Ureter (tissue), 1 donor: ENCODE measurements around the gene RAMACL. TPM values are rescaled to one million over a fixed set of nuclear protein-coding genes. Genes with fewer than 3 reads are reported as not detected.
"Not testable (repeated sequence)": the region's sequence is repeated elsewhere in the genome, so short reads cannot be mapped to it uniquely, and the experiment has no call there.

Experiments
- DNase-seq: peaks from one replicate; pipeline ENCODE4 v3.0.0-alpha.2; 2020; ENCODE audit warnings: low spot score
- total RNA-seq: library from RNA; stranded (reverse); gene quantifications from one replicate; pipeline ENCODE4 v1.2.4, GENCODE V29; 2023
- donor health status: DM: yes; HTN: yes; CAD: no.

Gene RAMACL
- total RNA-seq, 1 donor from 2014 or later: 7.8 TPM

DNA sequence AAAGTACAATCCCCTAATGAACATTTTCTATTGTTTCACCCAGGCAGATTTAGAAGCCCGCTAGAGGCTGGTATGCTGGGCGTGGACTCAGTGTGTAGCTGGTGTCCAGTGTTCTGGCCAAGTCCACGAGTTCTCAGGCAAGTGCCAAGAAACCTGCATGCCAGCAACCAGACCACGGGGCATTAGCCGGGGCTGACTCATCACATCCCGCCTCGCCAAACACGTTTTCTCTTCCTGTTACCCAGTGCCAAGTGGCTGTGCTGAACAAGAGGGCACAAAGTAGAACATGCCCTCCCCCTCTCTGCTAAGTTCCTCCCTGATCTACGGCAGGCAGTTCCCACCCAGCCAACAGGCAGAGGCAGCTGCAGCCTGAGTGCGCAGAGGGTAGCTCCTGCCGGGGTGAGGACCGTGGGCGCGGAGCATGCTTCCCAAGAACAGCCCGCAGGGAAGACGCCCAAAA, 29.6 kb downstream of the RAMACL start:
- peak; percentile 95 for DNase-seq

DNA sequence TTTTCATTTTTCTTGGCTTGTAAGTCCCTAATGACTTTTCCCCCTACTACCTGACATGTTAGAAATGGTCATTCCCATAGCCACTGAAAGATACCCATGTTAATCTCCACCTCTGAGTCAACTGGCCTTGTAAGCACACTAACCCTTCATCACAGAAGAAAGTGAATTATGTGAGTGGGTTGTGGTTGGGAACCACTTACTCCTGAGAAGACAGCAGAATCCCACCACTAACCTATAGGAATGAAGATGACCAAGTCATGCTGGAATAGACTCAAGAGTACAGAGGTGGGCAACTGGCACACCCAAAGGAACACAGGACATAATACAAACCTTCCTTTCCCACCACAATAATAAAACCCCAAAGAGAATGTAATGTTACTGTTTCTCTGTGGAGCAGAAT, 30.1 kb downstream of the RAMACL start:
- no peak for DNase-seq

DNA sequence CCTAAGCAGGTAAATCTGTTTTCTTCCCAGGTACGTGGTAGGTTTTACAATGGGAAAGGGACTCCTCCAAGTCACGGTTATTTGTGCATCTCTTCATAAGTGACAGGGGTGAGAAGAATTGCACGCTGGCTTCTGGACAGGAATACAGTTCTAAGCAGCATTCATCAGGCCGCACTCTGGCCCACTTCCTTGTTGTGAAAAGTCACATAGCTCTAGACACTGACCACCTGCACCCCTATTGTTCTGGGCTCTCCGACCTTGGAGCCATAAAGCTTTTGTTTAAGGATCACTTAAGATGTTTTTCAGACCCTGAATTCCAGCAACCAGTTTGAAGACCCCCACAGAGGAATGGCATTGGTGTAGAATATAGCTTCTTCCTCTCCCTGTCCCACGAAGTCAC, 31.4 kb downstream of the RAMACL start:
- no peak for DNase-seq

DNA sequence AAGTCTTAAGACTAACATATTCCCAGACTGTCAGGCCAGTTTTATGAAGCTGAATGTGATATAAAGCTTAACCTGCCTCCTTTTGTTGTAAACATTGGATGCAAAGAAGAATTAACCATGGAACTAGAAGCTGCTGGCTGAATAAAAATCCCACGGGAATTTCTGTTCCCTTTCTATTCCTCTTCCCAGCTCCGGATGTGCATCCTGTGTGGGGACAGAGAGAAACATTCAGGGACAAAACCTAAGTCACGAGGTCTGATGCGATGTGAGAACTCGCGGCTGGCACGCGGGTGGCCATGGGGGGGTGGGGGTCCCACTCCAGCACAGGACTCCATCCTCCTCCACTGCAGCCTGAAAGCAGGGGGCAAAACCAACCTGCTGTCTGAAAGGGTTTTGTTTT, 32.2 kb downstream of the RAMACL start:
- DNase-seq: no peak

DNA sequence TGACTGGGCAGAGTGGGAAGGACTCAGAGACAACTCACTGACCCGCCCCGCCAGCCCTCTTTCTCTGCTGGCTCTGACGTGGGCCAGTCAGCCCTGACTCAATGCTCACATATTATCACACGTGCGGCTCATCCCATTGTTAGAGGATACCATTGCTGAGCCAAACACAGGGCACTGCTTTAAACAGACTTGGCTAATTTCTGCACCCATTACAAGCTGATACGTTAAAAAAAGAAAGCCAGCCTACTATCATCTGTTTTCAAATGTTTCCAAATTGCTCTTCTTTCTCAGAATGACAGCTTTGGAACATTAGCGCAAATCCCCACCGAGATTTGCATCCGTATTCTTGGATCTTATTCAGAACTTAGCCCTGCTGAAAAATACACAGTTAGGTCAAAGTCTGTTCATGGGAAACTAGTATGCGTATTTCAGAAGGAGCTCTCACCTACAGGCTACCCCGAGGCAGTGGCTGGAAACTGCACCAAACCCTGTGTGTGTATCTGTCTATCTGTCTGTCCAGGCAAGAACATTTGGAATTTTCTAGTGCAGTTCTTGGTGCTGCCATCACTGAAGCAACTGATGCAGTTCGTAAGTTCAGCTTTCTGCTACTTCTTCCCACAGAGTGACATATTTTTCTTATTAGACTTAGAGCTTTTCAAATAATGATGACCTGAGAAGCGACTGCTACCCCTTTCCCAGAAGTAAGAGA, 32.8 kb downstream of the RAMACL start:
- no peak for DNase-seq

DNA sequence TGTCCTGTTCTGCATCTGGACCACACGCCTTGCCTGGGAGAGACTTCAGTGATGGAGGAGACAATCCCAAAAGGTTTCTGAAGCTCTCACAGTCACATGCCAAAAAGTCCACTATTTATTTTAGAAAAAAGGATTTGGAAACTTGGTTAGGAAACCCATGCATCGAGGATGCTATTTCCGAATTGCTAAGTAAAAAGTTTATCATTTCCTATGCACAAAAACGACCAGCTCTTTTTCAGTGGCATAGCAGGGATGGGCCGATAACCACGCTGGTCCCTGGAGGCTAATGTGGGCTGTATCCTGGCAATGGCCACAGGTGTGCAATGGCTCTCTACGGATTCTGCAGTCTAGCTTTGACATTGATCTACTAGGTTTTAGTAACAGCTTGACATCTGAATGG, 33.9 kb downstream of the RAMACL start:
- no peak for DNase-seq

DNA sequence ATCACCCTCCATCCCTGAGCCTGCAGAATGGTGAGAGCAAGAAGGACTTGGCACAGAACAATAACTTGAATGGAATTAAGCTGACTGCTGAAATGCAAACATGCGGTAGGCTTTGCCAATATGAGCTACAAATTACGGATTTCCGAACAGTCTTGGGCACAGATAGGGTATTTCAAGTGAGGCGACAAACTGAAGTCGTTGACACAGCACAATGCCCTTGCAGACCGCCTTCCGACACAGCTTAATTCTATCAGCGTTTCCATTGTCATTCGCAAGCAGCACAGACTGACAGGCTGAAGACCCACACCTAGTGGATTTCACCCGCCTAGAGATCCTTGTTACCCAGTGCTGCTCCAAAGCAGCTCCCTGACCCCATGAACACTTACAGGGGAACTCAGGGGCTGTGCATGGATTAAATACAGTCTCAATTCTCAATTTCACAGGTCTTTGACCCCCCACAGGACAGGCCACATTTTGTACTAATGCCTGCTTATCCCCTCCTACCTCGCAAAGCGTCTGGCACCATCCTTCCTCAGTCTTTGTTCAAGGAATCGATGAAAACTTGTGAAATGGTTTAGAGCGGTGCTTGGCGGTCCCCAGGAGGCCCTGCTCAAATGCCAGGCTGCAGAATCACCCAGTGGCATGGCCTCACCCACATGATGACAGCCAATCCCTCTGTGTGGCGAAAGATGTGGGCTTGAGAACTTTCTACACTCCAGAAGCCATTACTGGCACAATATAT, 34.6 kb downstream of the RAMACL start:
- no peak for DNase-seq

DNA sequence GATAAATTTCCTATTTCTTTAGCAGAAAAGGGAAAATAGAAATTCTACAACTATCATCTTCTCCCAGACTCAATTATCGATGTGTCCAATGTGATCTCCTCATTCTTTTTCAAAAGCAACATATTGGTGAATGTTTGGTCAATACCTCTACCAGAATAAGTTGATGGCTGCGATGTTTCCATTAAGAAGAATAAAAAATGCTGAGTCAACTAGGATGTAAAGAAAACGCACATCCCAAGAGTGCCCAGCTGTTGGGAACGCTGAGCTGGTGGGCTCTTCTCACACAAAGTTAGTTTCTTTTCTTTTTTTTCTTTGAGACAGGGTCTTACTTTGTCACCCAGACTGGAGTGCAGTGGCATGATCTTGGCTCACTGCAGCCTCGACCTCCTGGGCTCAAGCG, 39.8 kb downstream of the RAMACL start:
- DNase-seq: no peak

DNA sequence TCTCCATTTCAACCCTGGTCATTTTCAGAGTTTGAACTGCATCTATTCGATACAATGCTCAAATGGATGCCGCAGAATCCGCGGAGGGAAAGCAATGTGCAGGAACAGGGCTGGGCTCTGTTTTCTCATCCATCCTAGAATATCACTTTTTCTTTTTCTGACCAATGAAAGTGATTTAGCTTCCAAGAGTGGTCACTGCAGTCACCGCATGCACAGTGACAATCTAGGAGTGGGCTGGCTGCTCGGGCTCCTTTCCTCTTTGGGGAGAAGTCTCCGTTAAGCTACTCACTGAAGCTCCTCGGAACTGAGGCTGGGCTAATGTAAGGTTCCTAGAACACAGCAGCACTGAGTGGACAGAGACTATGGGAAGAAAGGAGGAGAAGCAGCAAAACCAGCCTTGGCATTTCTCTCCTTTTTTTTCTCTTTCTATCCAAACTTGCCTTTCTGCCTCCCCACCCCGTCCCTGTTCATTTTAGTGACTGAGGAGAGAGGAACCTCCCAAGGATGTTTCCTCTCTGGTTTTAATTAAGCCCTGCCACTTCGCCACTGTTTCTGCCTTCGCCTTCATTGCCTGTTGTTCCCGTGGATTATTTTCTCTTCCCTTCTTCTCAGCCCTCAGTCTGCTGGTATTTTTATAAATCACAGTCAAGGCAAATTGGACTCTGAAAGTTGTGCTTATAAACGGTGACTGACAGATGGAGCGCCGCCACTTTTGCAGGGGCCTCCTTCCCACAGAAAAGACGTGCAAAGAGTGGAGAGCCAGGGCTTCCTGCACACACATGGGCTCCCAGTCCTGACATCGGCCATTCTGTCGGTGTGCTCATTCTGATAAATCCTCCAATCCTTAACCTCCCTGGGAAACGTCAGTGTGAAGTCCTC, 41.1 kb downstream of the RAMACL start:
- no peak for DNase-seq

DNA sequence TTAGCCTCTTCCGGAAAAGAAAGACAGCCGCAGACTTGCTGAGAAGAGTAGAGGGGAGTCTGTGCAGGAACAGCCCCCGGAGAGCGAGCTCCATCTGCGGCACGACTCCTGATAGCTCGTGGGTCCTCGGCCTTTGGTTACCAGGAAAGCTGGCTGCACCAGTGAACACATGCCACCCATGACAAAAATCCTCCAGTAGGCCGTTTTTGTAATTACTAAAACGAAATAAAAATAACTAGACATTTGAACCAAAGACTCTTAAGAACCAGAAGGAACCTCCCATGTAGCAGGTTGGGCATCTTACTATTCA, 42.2 kb downstream of the RAMACL start:
- no peak for DNase-seq

DNA sequence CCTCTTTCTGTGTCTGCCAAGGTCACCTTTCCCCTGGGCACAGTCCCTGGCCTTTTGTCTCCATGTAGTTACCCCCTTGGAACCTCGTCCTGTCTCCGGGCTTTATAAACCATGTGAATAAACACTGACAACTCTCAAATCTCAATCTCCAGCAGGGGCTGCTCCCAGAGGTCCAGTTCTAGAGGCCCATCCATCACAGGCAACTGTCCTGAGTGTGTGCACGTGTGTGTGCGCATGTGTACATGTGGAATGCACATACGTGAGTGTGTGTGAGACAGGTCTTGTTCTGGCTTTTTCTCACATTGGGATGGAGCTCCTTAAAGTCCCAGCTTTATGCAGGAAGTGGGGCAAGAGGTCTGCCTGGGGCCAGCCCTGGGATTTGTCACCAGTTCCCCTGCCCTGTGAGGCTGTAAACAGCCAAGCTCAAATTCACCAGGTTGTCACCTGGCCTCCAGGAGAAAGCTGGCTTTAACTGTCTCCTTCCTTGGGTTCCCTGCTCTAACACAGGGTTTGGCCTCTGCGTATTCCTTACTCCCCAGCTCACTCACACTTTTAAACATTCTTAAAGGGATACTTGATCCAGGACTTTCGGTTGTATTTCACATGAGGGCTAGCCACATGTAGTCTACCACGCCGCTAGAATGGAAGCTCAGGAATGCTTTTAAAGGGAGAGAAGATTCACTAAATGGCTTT, 42.7 kb downstream of the RAMACL start:
- DNase-seq: no peak

DNA sequence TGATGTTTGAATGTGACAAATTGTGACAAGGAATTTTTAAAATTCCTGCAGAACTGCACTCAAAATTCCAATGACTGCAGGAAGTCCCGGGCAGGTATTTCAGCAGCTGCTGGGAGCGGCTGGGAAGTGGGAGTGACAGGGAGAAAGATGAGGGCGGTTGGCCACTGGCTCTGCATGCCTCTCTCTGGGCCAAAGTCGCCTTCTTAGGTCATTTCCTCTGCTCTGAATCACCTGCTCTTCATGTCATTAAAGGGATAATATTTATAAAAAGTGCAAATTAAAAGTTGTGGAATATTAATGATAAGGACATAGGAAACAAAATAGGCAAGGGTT, 43.9 kb downstream of the RAMACL start:
- no peak for DNase-seq

DNA sequence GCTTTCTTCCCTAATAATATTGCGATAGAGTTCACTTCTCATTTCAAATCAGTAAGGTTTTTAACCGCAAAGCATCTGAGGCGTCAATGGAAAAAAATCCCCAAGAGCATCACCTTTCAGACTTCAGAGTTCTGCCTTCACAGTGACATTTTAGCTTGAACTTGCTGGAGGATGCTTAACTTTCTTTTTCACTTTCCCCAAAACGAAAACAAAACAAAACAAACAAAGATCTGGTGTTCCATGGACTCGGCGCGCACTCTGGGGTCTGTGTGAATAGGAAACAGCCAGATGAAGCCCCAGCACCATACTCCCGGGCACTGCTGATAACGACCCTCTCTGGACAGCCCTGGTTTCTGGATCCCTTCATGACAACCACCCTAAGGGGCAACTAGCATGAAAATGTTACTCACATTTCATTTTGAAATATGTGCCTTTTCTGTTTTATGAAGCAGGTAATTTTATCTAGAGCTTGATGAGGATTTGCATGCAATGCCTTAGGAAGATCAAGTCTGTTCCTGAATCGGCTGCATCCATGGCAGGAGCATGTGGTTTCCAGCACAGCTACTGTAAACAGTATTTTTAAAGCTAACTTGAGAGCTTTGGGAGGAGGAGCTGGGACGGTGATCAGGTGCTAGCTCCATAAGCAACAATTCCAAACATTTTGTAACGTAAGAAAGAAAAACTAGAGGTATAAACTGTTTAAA, 44.5 kb downstream of the RAMACL start:
- DNase-seq: no peak

DNA sequence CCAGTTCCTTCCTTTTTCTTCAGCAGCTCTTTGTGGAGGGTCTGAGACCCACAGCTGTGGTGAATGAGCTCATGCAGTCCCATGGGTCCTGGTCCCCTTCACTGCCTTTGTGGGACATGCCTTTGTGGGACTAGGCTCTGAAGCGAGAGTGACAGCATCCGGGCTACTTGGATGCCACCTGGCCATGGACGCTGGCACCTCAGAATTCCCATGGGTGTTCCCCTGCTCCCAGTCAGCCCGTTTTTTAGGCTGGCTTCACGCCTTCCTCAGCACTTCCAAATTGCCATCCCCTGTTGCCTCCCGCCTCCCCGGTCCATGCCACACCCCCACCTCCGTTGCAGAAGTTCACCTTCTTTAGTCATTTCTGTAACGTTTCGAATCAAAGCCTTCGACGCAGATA, 45.1 kb downstream of the RAMACL start:
- no peak for DNase-seq

DNA sequence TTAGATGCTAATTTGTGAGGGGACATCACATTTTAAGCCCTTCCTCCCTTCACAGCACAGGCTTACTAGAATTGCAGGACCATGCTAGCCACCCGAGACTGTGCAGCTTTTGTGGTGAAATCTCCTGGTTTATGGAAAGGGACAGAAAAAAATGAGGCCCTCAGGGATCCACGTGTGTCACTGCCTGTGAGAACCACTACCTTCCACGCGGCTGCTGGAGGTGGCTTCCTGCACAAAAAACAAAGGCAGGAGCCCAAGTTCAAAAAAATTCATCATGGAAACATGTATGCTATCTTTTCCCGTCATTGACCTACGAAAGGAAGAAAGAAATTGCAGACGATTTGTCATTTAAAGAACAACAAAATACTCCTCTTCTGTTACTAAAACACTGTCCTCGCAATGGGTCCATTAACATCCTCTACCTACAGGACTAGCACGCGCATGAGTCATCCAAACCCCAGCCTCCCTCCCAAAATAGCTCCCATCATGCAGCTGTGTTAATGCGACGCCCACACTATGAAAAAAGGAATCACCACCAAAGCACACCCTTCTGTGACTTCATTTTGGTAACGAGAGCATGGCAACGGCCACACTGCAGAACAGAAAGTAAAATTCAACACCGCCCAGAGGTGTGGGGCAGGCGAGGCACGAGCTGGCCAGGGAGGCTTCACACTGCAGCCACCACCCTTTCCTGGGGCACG, 45.7 kb downstream of the RAMACL start:
- no peak for DNase-seq

DNA sequence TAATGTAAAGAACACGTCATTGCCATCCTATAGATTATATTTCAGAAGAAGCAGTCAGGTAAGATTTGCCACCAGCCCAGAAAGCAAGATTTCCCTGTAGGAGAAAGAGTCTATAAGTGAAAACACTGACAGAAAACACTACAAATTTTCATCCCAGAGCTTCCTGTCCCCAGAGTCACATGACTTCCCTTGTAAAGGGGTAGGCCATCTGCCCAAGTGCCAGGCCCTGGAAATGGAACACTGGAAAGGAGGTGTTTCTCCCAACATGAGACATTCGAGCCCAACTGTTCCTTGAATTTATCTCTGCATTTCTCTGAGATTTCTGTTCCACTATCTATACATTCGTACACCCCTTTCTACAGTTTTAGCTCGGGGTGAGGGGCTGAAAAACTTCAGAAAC, 46.9 kb downstream of the RAMACL start:
- DNase-seq: no peak

DNA sequence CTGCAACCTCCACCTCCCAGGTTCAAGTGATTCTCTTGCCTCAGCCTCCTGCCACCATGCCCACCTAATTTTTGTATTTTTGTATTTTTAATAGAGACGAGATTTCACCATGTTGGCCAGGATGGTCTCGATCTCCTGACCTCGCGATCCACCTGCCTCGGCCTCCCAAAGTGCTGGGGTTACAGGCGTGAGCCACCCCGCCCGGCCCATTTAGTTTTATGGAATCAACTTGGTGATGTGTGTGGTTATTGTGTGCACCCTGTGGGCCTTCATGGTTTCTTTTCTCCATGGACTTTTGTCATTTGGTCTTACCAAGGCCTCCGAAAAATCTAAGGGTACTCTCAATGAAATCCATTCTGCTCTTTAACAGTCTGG, 47.5 kb downstream of the RAMACL start:
- not testable (repeated sequence) for DNase-seq

DNA sequence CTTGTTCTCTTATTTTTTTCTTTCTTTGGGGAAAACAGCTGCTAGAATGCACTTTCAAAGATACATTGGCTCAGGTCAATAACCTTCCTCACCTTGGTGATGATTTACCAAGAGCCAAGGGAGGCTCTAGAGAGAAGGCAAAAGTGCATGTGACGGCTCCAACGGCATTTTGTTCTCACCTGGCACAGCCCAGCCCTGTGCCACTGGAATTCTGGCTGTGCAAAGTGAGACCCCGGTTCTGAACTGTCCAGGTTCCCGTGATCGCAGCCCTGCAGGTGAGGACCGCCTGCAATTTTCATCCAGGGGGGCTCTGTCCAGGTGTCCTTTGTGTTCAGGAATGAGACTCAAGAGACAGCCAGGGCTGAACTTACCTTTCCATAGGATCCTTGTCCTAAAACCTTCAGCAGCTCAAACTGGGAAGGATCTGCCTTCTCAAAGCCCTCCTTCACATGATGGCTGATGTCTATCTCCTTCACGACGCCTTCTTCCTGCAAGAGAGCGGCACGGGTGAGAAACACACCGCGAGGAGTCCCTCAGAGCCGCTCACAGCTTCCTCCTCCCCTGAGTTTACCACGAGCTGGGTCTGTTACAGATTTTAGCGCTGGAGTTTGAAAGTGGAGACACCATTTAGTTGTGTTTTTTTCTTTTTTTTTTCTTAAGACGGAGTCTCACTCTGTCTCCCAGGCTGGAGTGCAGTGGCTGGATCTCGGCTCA, 48.0 kb downstream of the RAMACL start:
- DNase-seq: no peak

DNA sequence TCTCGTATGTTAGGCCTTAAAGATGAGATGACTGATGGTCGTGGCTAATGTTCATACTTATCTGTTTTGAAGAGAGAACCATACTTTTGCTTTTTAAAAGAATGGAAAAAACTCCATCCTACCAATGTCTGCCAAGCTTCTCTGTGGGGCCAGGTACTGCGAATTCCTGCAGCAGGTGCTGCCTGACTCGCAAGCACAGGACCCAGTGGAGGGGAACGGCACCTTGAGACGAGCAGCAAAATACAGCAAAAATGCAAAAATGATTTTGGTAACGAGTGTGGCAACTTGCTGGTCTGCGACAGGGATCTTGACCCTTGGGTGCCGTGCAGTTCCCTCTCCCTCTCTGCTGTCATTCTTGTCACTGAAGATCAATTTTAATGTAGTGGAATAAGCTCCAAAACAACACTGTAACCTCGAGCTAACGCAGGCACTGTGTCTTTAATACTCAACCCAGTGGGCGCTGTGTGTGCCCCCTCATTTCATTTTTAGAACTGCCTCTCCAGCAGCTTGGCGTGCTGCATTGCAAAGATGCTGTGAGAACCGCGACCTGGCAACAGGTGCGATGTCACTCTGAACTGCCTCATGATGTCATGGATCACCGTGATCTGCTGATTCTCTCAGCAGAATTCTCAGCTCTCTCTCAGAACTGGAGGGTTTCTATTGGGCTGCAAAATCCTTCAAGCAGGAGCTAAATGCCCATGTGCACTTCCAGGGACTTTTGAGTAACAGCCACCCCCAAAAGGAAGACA, 51.6 kb downstream of the RAMACL start:
- no peak for DNase-seq
